B cell (primary cell): Measurements from ENCODE around the gene OR14I1. TPM values are rescaled to one million over a fixed set of nuclear protein-coding genes. Genes with fewer than 3 reads are reported as not detected.

Source experiments
- ATAC-seq: fragments of 200-7000 bp; cut with Tn5 transposase; one replicate; pipeline ENCODE4 v1.10.0; 2021; ENCODE audit warnings: low read depth, mild to moderate bottlenecking, moderate number of reproducible peaks, moderate library complexity
- CTCF ChIA-PET: fragments of 350-600 bp; sonication (Branson Sonifier 250); formaldehyde crosslinking; loops from one replicate; lab custom pipeline; 2021; ENCODE audit warnings: antibody characterized with exemption, inconsistent platforms; lab: Charles Lee
- POLR2A ChIA-PET: fragments of 350-600 bp; sonication (Branson Sonifier 250); formaldehyde crosslinking; loops from one replicate; lab custom pipeline; 2021; ENCODE audit warnings: antibody characterized with exemption; lab: Charles Lee
- DNase-seq: peaks from one replicate; pipeline ENCODE4 v3.0.0; 2013
- H2AFZ ChIP-seq: 2 replicates; pipeline ENCODE4 v1.6.1; 2012; ENCODE audit warnings: mild to moderate bottlenecking, low read depth, low read length; ENCODE audit not compliant: insufficient read depth, poor library complexity, severe bottlenecking
- H3K27ac ChIP-seq, 2 donors: 1 replicate in 1 of 2; 2 replicates in 1 of 2; pipeline ENCODE4 v1.5.1; 2012 to 2013; ENCODE audit warnings: low read length in 2 of 2, mild to moderate bottlenecking in 2 of 2, moderate library complexity in 1 of 2
- H3K27me3 ChIP-seq, 4 experiments: fragments of 200-600 bp in 1 of 4; sonication (generic) in 1 of 4; replicated peaks in 1 of 4; 1 replicate in 2 of 4; 2 replicates in 2 of 4; pipeline versions ENCODE4 v1.6.1 to v1.7.0; 2013 to 2016; ENCODE audit warnings: low read length in 3 of 4, mild to moderate bottlenecking in 2 of 4, mixed read lengths in 1 of 4, moderate library complexity in 1 of 4; ENCODE audit not compliant: insufficient read depth in 4 of 4, control insufficient read depth in 3 of 4; ENCODE audit errors: control extremely low read depth in 1 of 4
- H3K36me3 ChIP-seq, 2 experiments: replicated peaks in 1 of 2; 1 replicate in 1 of 2; 2 replicates in 1 of 2; pipeline versions ENCODE4 v1.6.1 to v1.7.1; 2013; ENCODE audit warnings: low read length in 1 of 2; ENCODE audit not compliant: insufficient read depth in 2 of 2, control insufficient read depth in 1 of 2; ENCODE audit errors: control extremely low read depth in 1 of 2, extremely low read depth in 1 of 2
- H3K4me1 ChIP-seq, 2 donors: fragments of 200-600 bp in 1 of 2; sonication (generic) in 1 of 2; 1 replicate in 1 of 2; 2 replicates in 1 of 2; pipeline versions ENCODE4 v1.5.1 to v1.6.1; 2013 to 2017; ENCODE audit warnings: low read length in 2 of 2; ENCODE audit not compliant: control insufficient read depth in 2 of 2, insufficient read depth in 2 of 2
- H3K4me2 ChIP-seq: replicated peaks from 2 replicates; pipeline ENCODE3; 2012; ENCODE audit warnings: mild to moderate bottlenecking, low read depth, low read length; ENCODE audit not compliant: poor library complexity, severe bottlenecking
- H3K4me3 ChIP-seq, 5 experiments: fragments of 200-600 bp in 1 of 5; sonication (generic) in 1 of 5; 1 replicate in 3 of 5; 2 replicates in 2 of 5; pipeline versions ENCODE4 v1.5.1 to v1.7.0; 2011 to 2016; ENCODE audit warnings: low read length in 4 of 5, mild to moderate bottlenecking in 4 of 5, low read depth in 2 of 5, control low read depth in 1 of 5, moderate library complexity in 1 of 5; ENCODE audit not compliant: insufficient read depth in 1 of 5; ENCODE audit errors: control extremely low read depth in 1 of 5, extremely low read depth in 1 of 5
- H3K79me2 ChIP-seq: fragments of 200-600 bp; sonication (generic); one replicate; pipeline ENCODE4 v1.6.0; 2016; ENCODE audit warnings: low read length; ENCODE audit not compliant: control insufficient read depth, insufficient read depth
- H3K9ac ChIP-seq: fragments of 200-600 bp; sonication (generic); 2 replicates; pipeline ENCODE4 v1.6.1; 2017; ENCODE audit warnings: mild to moderate bottlenecking, low read length, moderate library complexity
- H3K9me3 ChIP-seq, 3 donors: one replicate each; pipeline versions ENCODE4 v1.6.1 to v1.7.1; 2013; ENCODE audit warnings: low read length in 2 of 3; ENCODE audit not compliant: control insufficient read depth in 2 of 3, insufficient read depth in 1 of 3; ENCODE audit errors: control extremely low read depth in 1 of 3
- H4K20me1 ChIP-seq: 2 replicates; pipeline ENCODE4 v1.6.0; 2012; ENCODE audit warnings: mild to moderate bottlenecking, low read length; ENCODE audit not compliant: insufficient read depth, control insufficient read depth, poor library complexity, severe bottlenecking
- H3K27ac Mint-ChIP-seq: one replicate; pipeline ENCODE4 v1.8.0; 2021; ENCODE audit warnings: mixed read lengths
- H3K27me3 Mint-ChIP-seq: one replicate; pipeline ENCODE4 v1.8.0; 2021; ENCODE audit warnings: mixed read lengths
- H3K4me1 Mint-ChIP-seq: one replicate; pipeline ENCODE4 v1.8.0; 2021; ENCODE audit warnings: mixed read lengths
- H3K4me3 Mint-ChIP-seq: one replicate; pipeline ENCODE4 v1.8.0; 2021; ENCODE audit warnings: mixed read lengths
- H3K9me3 Mint-ChIP-seq: one replicate; pipeline ENCODE4 v1.8.0; 2022; ENCODE audit warnings: mixed read lengths; ENCODE audit not compliant: insufficient read depth
- EZH2 ChIP-seq: IDR thresholded peaks from 2 replicates; pipeline ENCODE4 v1.6.1; 2012; ENCODE audit warnings: borderline replicate concordance, low read depth, mild to moderate bottlenecking, moderate library complexity, low read length; ENCODE audit not compliant: insufficient read depth, poor library complexity, severe bottlenecking
- WGBS: methylation state at CpG from one replicate; pipeline ENCODE4 v1.1.5; 2013; ENCODE audit warnings: missing lambda C conversion rate; ENCODE audit not compliant: insufficient coverage; 5-methylcytosine and 5-hydroxymethylcytosine counted together
- intact Hi-C: fragments of 100-400 bp; cut with micrococcal nuclease; formaldehyde crosslinking; loops from one replicate; pipeline ENCODE4 v1.10.0; 2022
- polyA plus RNA-seq: library from polyadenylated mRNA; depleted of rRNA; stranded (reverse); fragments of >200 nt; gene quantifications from 2 replicates; pipeline ENCODE4 v1.2.3, GENCODE V29; 2012
- total RNA-seq, 2 donors: library from RNA; stranded (reverse); fragments of 120-200 nt in 1 of 2; gene quantifications; 1 replicate in 1 of 2; 2 replicates in 1 of 2; pipeline versions ENCODE4 v1.2.3 to v1.2.4, GENCODE V29; 2013 to 2022
- TF ChIP-seq, protein P1 (sequence below): fragments of 200-600 bp; IDR thresholded peaks from one replicate; pipeline ENCODE4 v1.8.0; 2022; ENCODE audit warnings: antibody characterized with exemption, mild to moderate bottlenecking

OR14I1 gene
- total and polyA plus RNA-seq, 2 donors (not counting 1 experiment from before 2014, with no cell fraction given), result not detected

GRCh38 chr1:248697907-248698306 is 4.7 kb downstream of the OR14I1 start:
- ChIA-PET CTCF (interaction anchor here (1.2 to 21.8 kb wide), 9 partner anchors 8 to 227 kb away, joined by 3 to 274 read pairs (median 5); no protein-coding TSS in a partner anchor), POLR2A (no interaction called here)
- Histone ChIP-seq H3K27me3 (no peaks in the 10 kb centered on the region), H3K9me3 (no peaks in the 10 kb centered on the region), H3K79me2 (no peaks in the 10 kb centered on the region), H3K9ac (no peak overlapping the region), H3K36me3 (no peaks in the 10 kb centered on the region), H4K20me1 (no peaks in the 10 kb centered on the region), H3K4me3 (no peak overlapping the region), H3K4me1 (peaks cover 12 to 15% of the 10 kb centered on the region in 2 donors), H3K4me2 (no peak overlapping the region), H2AFZ (no peak overlapping the region), H3K27ac (no peak overlapping the region)
- DNase-seq (no peak), ATAC-seq (no peak)
- WGBS, result 96% methylated on average over 3 of the region's 6 CpGs
- H3K27ac Mint-ChIP-seq, result no peak overlapping the region
- peaks cover 13% of the 10 kb centered on the region for H3K4me1 Mint-ChIP-seq
- no peaks in the 10 kb centered on the region for H3K9me3 Mint-ChIP-seq
- H3K27me3 Mint-ChIP-seq, result no peaks in the 10 kb centered on the region
- TF ChIP-seq EZH2, result no peak
- TF ChIP-seq, protein P1, sequence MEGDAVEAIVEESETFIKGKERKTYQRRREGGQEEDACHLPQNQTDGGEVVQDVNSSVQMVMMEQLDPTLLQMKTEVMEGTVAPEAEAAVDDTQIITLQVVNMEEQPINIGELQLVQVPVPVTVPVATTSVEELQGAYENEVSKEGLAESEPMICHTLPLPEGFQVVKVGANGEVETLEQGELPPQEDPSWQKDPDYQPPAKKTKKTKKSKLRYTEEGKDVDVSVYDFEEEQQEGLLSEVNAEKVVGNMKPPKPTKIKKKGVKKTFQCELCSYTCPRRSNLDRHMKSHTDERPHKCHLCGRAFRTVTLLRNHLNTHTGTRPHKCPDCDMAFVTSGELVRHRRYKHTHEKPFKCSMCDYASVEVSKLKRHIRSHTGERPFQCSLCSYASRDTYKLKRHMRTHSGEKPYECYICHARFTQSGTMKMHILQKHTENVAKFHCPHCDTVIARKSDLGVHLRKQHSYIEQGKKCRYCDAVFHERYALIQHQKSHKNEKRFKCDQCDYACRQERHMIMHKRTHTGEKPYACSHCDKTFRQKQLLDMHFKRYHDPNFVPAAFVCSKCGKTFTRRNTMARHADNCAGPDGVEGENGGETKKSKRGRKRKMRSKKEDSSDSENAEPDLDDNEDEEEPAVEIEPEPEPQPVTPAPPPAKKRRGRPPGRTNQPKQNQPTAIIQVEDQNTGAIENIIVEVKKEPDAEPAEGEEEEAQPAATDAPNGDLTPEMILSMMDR, result no peak
- intact Hi-C loops, result no loop called here
- no peak overlapping the region for H3K4me3 Mint-ChIP-seq

- Mint-ChIP-seq H3K27ac (peak overlapping the region; percentile 42), H3K4me1 (peaks cover 13% of the 10 kb centered on the region), H3K4me3 (peak overlapping the region; percentile 4), H3K9me3 (no peaks in the 10 kb centered on the region), H3K27me3 (no peaks in the 10 kb centered on the region)
- Histone ChIP-seq H3K9me3 (peaks cover 0 to 6% (median 0%) of the 10 kb centered on the region in 3 donors), H3K4me3 (no peak overlapping the region), H3K9ac (peak overlapping the region; percentile 25), H3K4me2 (peak overlapping the region; percentile 56), H4K20me1 (no peaks in the 10 kb centered on the region), H3K36me3 (no peaks in the 10 kb centered on the region), H3K27me3 (no peaks in the 10 kb centered on the region), H3K4me1 (peaks cover 12 to 15% of the 10 kb centered on the region in 2 donors), H3K79me2 (no peaks in the 10 kb centered on the region), H2AFZ (peak overlapping the region; percentile 57), H3K27ac (peak overlapping the region in 1 of 2 donors; percentile 27)
- intact Hi-C loops, result no loop called here
- 30% methylated on average over 3 of the region's 3 CpGs for WGBS
- DNase-seq, result no peak
- ChIA-PET POLR2A (interaction anchor here (0.8 kb wide), 1 partner anchor 108 kb away, joined by 3 read pairs; no protein-coding TSS in a partner anchor), CTCF (interaction anchor here (0.7 to 21.8 kb wide), 12 partner anchors 9 to 228 kb away, joined by 3 to 274 read pairs (median 5); no protein-coding TSS in a partner anchor)
- ATAC-seq, result peak; percentile 57
- no peak for TF ChIP-seq EZH2
- TF ChIP-seq, protein P1, result peak; percentile 2
Measured at GRCh38 chr1:248696774-248697173, 5.8 kb downstream of the OR14I1 start.
